TTC549 (cell line): Measurements from ENCODE around the gene TLN1.

Experiments used
- FAIRE-seq: peaks from 2 replicates; lab custom pipeline; 2012; peaks lifted over from hg19 to GRCh38; lab: Jason Lieb, UNC

The TLN1 gene

GRCh38 chr9:35659340-35659739 lies 72.7 kb downstream of the TLN1 start:
- FAIRE-seq: no peak

DNA sequence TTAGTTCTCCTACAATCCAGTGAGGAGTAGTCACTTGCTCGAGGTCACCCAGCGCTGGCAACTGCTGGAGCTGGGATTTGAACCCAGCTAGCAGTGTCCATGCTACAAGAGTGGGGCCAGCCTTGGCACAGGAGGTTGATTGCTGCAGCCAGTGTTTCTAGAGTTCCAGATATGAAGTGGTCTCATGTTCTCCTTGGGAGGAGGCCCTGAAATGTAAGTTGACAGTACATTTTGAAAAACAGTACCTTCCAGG lies 73.1 kb downstream of the TLN1 start:
- no peak for FAIRE-seq

- FAIRE-seq: no peak
Observed at GRCh38 chr9:35658137-35658967, 73.6 kb downstream of the TLN1 start, which contains the start of gene CCDC107. CCDC107 (plus strand) TSS chr9:35658292; CDS start chr9:35658380, 88 bp downstream.

- FAIRE-seq: peak; percentile 68
Observed at GRCh38 chr9:35657546-35658136, 74.4 kb downstream of the TLN1 start, which contains the start of gene RMRP. RMRP (minus strand) TSS chr9:35658019.

- FAIRE-seq: no peak
Observed at GRCh38 chr9:35656831-35657545, 75.0 kb downstream of the TLN1 start.

DNA sequence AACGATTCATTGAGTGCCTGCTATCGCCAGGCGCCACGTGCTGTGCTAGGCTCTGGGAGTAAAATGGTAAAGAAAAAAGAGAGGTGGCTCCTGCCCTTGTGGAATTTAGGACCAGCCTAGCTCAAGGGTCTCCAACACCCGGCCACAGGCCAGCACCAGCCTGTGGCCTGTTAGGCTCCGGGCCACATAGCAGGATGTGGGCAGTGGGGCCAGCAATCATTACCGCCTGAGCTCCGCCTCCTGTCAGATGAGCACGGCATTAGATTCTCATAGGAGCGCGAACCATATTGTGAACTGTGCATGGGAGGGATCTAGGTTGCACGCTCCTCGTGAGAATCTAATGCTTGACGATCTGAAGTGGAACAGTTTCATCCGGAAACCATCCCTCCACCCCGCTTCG lies 75.6 kb downstream of the TLN1 start:
- FAIRE-seq: no peak

- FAIRE-seq: no peak
Observed at GRCh38 chr9:35653611-35654010, 78.4 kb downstream of the TLN1 start.

DNA sequence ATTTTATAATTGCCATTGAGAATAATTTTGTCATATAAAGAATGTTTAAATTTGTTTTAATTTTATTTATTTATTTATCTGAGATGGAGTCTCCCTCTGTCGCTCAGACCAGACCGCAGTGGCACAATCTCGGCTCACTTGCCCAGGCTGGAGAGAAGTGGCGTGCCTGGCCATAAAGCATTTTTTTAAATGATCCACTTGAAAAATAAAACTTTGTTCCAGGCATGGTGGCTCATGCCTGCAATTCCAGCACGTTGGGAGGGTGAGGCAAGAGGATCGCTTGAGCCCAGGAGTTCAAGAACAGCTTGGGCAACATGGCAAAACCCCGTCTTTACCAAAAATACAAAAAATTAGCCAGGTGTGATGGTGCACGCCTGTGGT lies 79.2 kb downstream of the TLN1 start:
- FAIRE-seq: no peak

- FAIRE-seq: no peak
Observed at GRCh38 chr9:35651956-35652828, 79.8 kb downstream of the TLN1 start.

GRCh38 chr9:35650341-35651158 lies 81.4 kb downstream of the TLN1 start, which contains the start of gene SIT1:
SIT1 (minus strand) TSS chr9:35650931; CDS start chr9:35650853, 78 bp downstream.
- no peak for FAIRE-seq

DNA sequence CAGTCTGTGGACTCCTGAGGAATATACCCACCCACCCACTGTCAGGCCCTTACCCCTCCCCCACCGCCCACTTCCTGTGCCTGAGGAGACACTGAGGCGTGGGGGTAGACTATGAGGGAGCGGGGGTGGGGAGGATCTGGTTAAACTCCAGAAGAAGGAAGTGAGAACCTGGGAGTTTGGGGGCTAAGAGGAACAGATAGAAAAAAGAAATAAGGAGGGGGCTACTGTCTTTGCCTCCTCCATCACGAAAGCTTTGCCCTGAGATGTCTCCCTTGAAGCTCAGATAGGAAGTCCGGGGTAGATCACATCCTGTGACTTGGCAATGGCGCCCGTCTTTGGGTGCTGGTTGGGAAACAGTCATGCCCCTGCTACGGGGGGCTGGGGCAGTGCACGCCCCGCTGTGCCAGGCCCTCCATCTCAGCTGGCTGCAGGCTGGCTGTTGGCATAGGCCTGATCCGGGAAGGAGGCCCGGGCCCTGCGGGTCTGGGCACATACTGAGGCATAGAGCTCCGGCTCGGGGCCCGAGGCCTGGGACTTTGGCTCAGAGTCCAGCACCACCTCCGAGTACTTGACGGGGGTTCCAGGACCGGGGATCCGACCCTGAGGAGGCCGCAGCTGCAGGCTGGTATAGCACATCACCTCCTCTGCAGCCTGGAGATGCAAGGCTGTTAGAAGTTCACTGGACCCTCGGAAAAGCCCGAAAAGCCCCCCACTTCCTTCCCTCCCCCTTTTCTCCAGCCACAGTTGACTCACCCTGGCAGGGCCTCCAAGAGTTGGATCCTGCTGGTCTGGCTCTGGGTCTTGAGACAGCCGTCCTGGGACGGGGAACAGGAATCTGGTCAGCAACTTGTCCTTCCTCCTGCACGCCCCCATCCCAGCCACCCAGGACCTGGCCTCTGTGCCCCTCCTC lies 82.3 kb downstream of the TLN1 start:
- FAIRE-seq: no peak
